D721Med (cell line): ENCODE data around the gene LRRC8A.

Experiments
- DNase-seq: peaks from one replicate; pipeline ENCODE4 v3.0.0; 2011; ENCODE audit warnings: low spot score; ENCODE audit not compliant: insufficient read length
- FAIRE-seq: peaks from 2 replicates; lab custom pipeline; 2011; peaks lifted over from hg19 to GRCh38; lab: Jason Lieb, UNC
- TF ChIP-seq, protein P1 (sequence below): IDR thresholded peaks from 2 replicates; pipeline ENCODE4 v1.5.1; 2012; ENCODE audit warnings: mild to moderate bottlenecking, control low read depth; ENCODE audit not compliant: insufficient read depth; ENCODE audit errors: missing control alignments

Gene LRRC8A

DNA sequence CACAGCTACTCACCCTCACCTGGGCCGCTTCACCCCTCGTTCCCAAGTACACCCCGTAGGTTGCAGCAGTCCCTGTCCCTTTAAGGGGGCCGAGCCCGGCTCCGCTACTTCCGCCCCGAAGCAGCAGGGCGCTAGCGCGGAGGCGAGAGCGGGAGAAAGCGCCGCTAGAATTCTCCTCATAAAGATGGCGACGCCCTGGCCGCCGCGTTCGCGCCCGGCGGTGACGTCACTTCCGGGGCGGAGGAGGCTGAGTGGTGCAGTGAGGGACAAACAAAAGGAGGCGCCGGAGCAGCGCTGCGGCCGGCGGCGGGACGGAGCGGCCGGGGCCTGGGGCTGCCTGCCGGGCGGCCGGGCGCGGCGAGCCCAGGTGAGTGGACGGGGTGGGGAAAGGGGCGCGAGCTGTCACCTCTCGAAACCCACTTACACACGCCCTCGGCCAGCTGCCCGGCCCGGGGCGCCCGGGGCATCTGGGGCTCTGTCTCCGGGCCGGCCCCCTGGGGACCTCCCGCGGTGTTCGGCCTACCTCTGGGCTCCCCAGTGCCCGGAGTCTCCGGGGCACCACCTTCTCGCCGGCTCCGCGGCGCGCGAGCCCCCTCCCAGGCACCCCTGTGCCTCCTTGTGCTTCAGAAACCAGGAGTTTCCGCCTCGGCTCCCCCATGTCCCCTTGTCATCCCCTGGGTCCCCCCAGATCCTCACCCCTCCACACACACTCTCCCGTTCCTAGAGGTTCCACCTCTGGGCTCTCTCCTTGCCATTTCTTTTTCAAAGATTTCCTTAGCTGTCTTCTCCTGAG, at the start of gene LRRC8A, which contains the start of gene KYAT1:
TSS of gene LRRC8A (plus strand) at position 250 of the 793 bp plus-strand sequence. CDS start 25,032 bp downstream, outside the sequence.
TSS of gene KYAT1 (minus strand) at position 67 of the 793 bp plus-strand sequence. CDS start 36,545 bp downstream, outside the sequence.
- TF ChIP-seq, protein P1, sequence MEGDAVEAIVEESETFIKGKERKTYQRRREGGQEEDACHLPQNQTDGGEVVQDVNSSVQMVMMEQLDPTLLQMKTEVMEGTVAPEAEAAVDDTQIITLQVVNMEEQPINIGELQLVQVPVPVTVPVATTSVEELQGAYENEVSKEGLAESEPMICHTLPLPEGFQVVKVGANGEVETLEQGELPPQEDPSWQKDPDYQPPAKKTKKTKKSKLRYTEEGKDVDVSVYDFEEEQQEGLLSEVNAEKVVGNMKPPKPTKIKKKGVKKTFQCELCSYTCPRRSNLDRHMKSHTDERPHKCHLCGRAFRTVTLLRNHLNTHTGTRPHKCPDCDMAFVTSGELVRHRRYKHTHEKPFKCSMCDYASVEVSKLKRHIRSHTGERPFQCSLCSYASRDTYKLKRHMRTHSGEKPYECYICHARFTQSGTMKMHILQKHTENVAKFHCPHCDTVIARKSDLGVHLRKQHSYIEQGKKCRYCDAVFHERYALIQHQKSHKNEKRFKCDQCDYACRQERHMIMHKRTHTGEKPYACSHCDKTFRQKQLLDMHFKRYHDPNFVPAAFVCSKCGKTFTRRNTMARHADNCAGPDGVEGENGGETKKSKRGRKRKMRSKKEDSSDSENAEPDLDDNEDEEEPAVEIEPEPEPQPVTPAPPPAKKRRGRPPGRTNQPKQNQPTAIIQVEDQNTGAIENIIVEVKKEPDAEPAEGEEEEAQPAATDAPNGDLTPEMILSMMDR: no peak
- DNase-seq (peak; percentile 96), FAIRE-seq (no peak)

DNA sequence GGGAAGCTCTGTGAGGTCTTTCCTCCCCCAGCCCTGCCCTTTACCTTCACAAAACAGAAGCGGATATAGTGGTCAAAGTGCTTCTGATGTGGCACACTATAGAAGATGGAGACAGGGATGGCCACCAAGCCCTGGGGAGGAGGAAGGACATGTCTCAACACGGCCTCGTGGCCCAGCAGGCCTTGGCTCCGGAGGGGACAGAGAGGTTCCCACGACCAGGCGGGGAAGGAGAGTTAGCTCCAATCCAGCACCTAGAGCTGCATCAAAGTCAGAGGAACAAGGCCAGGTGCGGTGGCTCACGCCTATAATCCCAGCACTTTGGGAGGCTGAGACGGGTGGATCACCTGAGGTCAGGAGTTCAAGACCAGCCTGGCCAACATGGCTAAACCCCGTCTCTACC, 48.2 kb upstream of the LRRC8A start:
- DNase-seq (no peak), FAIRE-seq (no peak)
- TF ChIP-seq, protein P1: no peak

DNA sequence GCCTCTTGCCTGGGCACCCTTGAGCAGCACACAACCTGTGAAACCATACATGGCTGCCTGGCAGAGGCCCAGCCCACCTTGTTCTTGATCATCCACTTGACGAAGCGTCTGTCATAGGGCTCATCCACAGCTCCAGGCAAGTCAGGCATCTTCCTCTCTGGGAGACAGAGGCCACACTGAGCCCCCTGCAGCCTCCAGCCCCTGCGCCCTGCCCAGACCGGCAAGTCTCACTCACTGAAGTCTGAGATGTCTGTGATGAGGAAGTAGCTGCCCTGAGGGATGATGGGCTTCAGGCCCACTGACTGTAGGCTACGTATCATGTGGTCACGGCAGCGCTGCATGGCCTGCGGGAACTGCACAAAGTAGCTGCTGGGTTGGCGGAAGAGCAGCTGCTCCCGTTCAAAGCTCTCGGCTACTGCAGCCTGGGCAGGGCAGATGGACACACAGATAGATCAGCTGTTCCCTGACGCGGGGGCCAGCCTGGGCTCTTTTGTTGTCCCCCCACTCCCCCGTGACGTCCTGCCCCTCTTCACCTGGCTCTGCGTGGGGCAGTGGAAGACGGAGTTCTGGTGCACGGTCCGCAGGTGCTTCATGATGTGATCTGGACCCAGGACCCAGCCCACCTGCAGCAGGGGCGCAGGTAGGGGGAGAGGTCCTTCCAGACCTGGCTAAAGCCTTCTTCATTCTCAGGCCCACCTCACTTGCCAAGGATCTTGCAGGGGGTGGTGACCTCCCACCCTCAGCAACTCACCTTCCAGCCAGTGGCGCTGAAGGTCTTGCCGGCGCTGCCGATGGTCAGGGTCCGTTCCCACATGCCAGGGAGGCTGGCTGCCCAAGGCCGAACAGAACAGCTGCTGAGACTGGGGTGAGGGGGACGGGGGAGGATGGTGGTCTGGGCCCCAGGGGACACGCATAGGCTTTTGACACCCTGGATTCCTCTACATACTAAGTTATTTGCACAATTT, 46.4 kb upstream of the LRRC8A start:
- no peak for DNase-seq
- FAIRE-seq: no peak
- TF ChIP-seq, protein P1: no peak

DNA sequence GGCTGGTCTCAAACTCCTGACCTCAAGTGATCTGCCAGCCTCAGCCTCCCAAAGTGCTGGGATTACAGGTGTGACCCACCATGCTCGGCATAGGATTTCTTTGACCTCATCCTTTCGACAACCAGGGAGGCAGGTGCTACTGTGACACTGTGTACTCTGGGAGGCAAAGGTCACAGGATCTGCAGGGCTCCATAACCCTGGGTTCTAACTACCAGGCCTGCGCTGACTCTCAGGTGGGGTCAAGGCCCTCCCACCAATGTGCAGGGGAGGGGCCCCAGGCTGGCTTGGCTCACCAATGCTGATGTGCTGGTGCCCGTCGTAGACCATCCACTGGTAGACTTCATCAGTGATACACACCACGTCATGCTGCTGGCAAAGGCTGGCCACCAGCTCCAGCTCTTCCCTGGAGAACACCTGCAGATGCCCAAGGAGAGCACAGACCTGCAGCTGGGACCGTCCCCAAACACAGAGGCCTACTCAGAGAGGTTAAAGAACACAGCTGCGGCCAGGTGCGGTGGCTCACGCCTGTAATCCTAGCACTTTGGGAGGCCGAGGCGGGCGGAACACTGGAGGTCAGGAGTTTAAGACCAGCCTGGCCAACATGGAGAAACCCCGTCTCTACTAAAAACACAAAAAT, 45.3 kb upstream of the LRRC8A start:
- FAIRE-seq (no peak), DNase-seq (no peak)
- TF ChIP-seq, protein P1: no peak

DNA sequence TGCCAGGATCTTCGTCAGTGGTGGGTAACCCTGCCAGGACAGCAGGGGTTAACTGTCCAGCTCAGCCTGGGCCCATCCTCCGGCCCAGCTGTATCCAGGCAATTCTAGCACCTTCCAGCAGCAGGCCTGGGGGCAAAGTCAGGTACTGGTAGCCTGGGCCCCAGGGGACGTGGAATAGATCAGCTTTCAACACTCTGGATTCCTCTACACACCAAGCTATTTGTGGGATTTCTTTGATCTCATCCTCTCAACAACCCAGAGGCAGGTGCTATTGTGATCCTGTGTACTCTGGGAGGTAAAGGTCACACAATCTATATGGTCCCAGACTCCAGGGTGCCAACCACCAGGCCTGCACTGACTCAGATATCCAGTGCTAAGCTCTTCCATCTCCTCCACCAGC, 43.6 kb upstream of the LRRC8A start:
- no peak for FAIRE-seq
- no peak for DNase-seq
- TF ChIP-seq, protein P1: no peak

DNA sequence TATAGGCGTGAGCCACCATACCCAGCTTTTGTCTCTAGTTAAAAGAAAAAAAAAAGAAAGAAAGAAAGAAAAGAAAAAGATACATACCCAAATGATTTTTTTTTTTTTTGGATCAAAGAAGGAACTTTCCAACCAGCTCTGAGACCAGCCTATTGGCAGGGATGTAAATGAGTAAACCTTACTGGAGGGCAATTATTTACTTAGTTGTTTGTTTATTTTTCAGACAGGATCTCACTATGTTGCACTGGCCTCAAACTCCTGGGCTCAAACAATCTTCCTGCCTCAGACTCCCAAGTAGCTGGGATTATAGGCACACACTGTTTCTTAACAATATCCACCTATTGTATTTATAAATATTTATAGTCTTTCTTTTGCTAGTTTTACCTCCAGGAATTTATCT, 41.4 kb upstream of the LRRC8A start:
- TF ChIP-seq, protein P1: no peak
- DNase-seq (no peak), FAIRE-seq (no peak)
